ENCODE results near the gene ARRDC4. TPM values are rescaled to one million over a fixed set of nuclear protein-coding genes. Genes with fewer than 3 reads are reported as not detected.

The ARRDC4 gene
- 2.8 and 3.9 TPM in 2 replicates for total RNA-seq

GRCh38 chr15:97960364-97961066 is at the start of gene ARRDC4:
Gene ARRDC4, plus strand, starts transcription at chr15:97960703. Its CDS starts 159 bp downstream, at chr15:97960862.

